GM18507 (cell line): Measurements from ENCODE around the gene TCERG1L.
"Not testable (repeated sequence)": the region's sequence is repeated elsewhere in the genome, so short reads cannot be mapped to it uniquely, and the experiment has no call there.

ENCODE experiments used
- DNase-seq: peaks from one replicate; pipeline ENCODE4 v3.0.0; 2011; ENCODE audit warnings: low read depth; ENCODE audit not compliant: insufficient read length; ENCODE audit errors: extremely low spot score
- FAIRE-seq: peaks from 2 replicates; lab custom pipeline; 2011; peaks lifted over from hg19 to GRCh38; lab: Jason Lieb, UNC

The TCERG1L gene

DNA sequence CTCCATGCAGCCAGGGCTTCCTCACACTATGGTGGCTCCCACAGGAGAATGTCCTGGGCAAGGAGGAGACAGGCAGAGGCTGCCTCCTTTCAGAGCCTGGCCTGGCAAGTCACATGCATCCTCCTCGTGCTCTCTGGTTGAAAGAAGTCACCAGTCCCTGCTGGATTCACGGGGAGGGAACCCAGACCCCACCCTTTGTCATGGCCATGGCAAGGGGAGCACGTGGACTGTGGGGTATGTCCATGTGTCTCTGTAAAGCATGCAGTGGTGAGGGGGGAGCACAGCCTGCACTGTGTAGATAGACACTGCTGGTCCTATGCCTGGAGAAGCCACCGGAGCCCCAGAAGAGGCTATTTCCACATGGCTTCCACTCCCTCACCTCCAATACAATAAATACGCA lies 225.0 kb downstream of the TCERG1L start:
- FAIRE-seq, result no peak
- DNase-seq, result no peak

GRCh38 chr10:131086094-131086493 lies 225.4 kb downstream of the TCERG1L start:
- DNase-seq, result no peak
- no peak for FAIRE-seq

- DNase-seq, result no peak
- no peak for FAIRE-seq
Observed at GRCh38 chr10:131085091-131085860, 226.2 kb downstream of the TCERG1L start.

GRCh38 chr10:131084791-131085090 lies 226.8 kb downstream of the TCERG1L start:
- no peak for FAIRE-seq

GRCh38 chr10:131083915-131084790 lies 227.4 kb downstream of the TCERG1L start:
- FAIRE-seq (no peak), DNase-seq (no peak)

More at GRCh38 chr10:131084791-131085090, 226.8 kb downstream of the TCERG1L start:
- DNase-seq, result no peak

DNA sequence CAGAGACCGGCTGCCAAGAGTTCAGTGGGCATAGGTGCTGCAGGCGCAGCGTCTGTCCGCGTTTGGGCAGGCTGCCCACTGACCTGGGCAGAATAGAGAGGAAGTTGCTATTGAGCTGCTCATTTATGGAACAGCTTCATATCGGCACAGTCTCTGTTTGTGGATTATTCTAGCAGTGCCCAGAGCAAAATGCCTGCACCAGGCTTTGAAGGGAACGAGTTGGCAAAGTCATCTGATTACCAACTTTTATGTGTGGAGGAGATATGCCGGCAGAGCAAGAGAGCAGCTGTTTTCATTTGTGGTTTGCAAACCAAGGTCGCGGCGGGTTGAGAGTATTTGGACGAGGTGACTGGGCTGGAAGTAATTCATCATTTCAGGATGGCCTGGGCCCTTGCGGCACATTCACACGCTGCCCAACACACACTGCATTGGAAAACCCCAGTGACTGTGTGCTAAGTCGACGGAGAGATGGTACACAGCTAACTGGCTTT lies 228.5 kb downstream of the TCERG1L start:
- FAIRE-seq (no peak), DNase-seq (no peak)

- DNase-seq, result no peak
- no peak for FAIRE-seq
Observed at GRCh38 chr10:131082201-131082850, 229.2 kb downstream of the TCERG1L start.

DNA sequence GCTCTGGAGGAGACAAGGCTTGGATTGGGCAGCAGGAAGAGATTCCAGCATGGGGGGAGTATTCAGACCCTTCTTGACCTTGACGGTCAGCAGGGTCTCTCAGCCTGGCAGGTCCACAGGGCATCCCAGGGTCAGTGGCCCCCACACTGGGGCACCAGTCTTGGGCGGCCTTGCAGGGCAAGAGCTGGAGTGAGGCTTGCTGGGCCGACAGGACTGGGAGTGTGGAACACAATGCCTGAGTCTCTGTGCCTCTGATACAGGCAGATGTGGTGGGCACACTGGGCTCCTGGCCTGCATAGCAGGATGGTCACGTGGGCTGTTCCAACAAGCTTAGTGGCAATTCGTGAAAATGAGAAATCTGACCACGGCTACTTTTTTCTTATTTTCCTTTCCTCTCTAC lies 229.7 kb downstream of the TCERG1L start:
- no peak for DNase-seq
- no peak for FAIRE-seq

DNA sequence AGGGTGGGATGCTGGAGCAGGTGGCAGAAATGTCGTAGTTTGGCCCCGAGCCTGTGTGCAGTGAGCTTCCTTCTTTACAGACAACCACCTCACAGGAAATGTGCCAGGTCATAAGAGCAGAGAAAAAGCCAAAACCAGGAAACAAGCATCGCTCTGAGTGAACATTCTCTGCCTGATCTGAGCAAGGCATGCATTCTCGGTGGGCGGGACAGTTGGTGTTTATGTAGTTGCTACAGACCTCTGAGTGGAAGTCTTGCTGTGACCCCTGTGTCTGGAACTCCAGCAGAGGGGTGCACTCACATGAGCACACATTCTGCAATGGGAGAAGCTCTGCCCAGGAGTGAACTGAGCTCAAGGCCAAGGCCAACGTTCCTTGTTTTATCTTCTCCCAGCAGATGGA lies 230.1 kb downstream of the TCERG1L start:
- DNase-seq, result no peak
- no peak for FAIRE-seq

GRCh38 chr10:131080571-131080970 lies 230.9 kb downstream of the TCERG1L start:
- FAIRE-seq (no peak), DNase-seq (no peak)

DNA sequence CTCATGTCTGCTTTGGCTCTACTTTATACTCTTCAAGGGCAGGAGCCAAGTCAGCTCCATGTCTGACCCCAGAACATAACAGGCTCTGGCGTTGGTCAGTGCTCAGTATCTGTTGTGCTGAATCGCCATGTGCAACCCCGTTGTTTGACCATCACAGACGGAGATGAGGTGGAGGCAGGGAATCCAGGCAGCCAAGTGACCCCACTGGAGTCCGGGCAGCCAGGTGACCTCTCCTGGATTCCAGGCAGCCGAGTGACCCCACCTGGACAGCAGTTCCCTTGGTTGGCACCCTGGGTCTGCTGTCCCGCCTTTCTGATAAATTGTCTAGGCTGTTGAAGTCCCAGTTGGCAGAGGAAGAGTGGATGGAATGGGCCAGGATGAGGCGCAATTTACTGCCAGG lies 232.2 kb downstream of the TCERG1L start:
- DNase-seq, result no peak
- no peak for FAIRE-seq

DNA sequence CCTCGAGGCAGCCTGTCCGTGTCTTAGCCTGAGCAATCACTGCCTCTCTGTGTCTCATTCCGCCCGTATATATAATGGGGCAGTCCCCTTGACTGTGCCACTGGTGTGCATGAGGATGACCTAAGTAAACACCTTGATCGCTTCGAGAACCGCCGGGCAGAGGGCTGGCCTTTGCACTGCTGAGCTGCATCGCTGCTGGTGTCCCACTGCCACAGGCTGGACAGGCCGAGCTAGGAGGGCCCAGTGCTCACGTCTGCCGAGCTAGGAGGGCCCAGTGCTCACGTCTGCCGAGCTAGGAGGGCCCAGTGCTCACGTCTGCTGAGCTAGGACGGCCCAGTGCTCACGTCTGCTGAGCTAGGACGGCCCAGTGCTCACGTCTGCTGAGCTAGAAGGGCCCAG lies 232.6 kb downstream of the TCERG1L start:
- DNase-seq, FAIRE-seq: not testable (repeated sequence)

GRCh38 chr10:131078131-131078881 lies 233.2 kb downstream of the TCERG1L start:
- FAIRE-seq (no peak), DNase-seq (no peak)

- no peak for DNase-seq
- FAIRE-seq, result no peak
Observed at GRCh38 chr10:131077724-131078123, 233.8 kb downstream of the TCERG1L start.

- DNase-seq (no peak), FAIRE-seq (no peak)
Observed at GRCh38 chr10:131077031-131077430, 234.5 kb downstream of the TCERG1L start.

GRCh38 chr10:131076356-131076755 lies 235.2 kb downstream of the TCERG1L start:
- FAIRE-seq (no peak), DNase-seq (no peak)

- FAIRE-seq, result no peak
- DNase-seq, result no peak
Observed at GRCh38 chr10:131075218-131075770, 236.2 kb downstream of the TCERG1L start.

DNA sequence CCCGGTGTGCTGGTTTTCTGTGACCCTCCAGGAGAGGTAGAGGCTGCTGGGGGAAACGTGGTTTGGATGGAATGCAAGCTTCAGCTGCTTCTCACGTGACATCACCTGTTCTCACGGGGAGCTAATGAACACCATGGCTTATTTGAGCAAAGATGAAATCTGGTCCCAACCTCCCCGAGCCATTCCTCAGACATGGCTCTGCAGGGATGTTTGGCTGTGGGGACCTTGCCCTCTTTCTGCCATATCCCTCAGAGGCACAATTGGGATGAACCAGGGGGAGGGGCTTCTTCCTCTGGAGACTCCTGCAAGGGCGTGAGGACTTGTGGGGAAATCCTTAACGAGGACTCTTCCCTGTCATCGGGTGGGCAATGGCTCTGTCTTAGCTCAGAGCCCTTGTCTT lies 236.8 kb downstream of the TCERG1L start:
- no peak for FAIRE-seq

GRCh38 chr10:131073469-131074035 lies 238.0 kb downstream of the TCERG1L start:
- no peak for DNase-seq
- FAIRE-seq, result no peak

More for the DNA sequence above, 236.8 kb downstream of the TCERG1L start:
- no peak for DNase-seq
